ENCODE data around the gene SLC35F5. TPM values are rescaled to one million over a fixed set of nuclear protein-coding genes. Genes with fewer than 3 reads are reported as not detected.

Gene SLC35F5
- total RNA-seq, 1 experiment from 2014 or later: 14.3 TPM

GRCh38 chr2:113762377-113763118 lies 6.1 kb upstream of the SLC35F5 start:
- ChIA-PET CTCF (no interaction called here), POLR2A (no interaction called here), RAD21 (ENCODE audit: low non-redundant PET in 1 of 2, low total read pairs in 2 of 2, uncharacterized antibody in 2 of 2, unreplicated experiment in 2 of 2) (no interaction called here)
- DNase-seq (ENCODE audit: low read depth, low spot score) (no peak), ATAC-seq (no peak)
- H3K27me3 ChIP-seq (ENCODE audit: insufficient read depth, low read length): no peaks in the 10 kb centered on the region
- intact Hi-C loops (cut with micrococcal nuclease): no loop called here
- no TSS peak for BruUV-seq (replicated peaks)
- H3K79me2 ChIP-seq (ENCODE audit: insufficient read depth, low read length): no peaks in the 10 kb centered on the region
- H3K4me1 ChIP-seq (ENCODE audit: control insufficient read depth in 1 of 2, insufficient read depth in 2 of 2, low read length in 2 of 2): peaks cover 0 to under 1% of the 10 kb centered on the region in 2 experiments; a peak in 2 of 4 replicates
- no peak overlapping the region for H3K4me2 ChIP-seq (ENCODE audit: low read length)
- no peak for TF ChIP-seq CBX3 (IDR thresholded peaks at IDR 0.05; ENCODE audit: low read depth)
- TF ChIP-seq SRF (IDR thresholded peaks at IDR 0.05; ENCODE audit: low read depth): no peak
- TF ChIP-seq EZH2 (IDR thresholded peaks at IDR 0.05): no peak
- TF ChIP-seq JUND (IDR thresholded peaks at IDR 0.05): no peak
- no peaks in the 10 kb centered on the region for H4K20me1 ChIP-seq (ENCODE audit: insufficient read depth)
- no peak overlapping the region for H3K27ac ChIP-seq (ENCODE audit: low read depth, low read length)
- no peak overlapping the region for H2AFZ ChIP-seq (ENCODE audit: low read depth, low read length, poor library complexity, severe bottlenecking)
- H3K9ac ChIP-seq (ENCODE audit: low read length): no peak overlapping the region
- H3K9me3 ChIP-seq (ENCODE audit: control insufficient read depth in 1 of 2, insufficient read depth in 1 of 2, low read depth in 1 of 2, low read length in 2 of 2): no peaks in the 10 kb centered on the region
- no peaks in the 10 kb centered on the region for H3K9me2 ChIP-seq (ENCODE audit: insufficient read depth)
- no peaks in the 10 kb centered on the region for H3K36me3 ChIP-seq (ENCODE audit: control insufficient read depth in 1 of 2, insufficient read depth in 2 of 2, low read length in 2 of 2)
- no peak overlapping the region for H3K4me3 ChIP-seq (replicated peaks in 1 of 2; ENCODE audit: low read depth in 1 of 2, low read length in 2 of 2)

DNA sequence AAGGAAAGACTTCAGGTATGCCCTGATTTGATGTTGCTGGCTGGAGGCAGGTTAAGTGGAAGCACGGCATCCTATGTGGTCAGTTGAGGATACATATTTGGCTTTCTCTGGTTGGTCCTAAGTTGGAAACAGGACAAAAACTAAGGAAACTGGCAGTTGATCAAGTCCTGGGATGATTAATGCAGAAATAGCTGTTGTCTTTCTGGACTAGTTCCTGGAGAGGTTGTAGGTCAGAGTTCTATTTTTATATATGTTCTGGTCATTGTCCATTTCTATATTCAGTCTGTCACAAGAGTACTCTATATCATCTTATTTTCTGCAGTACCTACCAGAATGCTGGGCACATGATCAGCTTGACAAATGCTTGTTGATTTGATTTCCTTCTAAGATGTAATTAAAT lies 4.0 kb upstream of the SLC35F5 start:
- BruUV-seq (replicated peaks): no TSS peak
- ChIA-PET POLR2A (no interaction called here), CTCF (no interaction called here), RAD21 (ENCODE audit: low non-redundant PET in 1 of 2, low total read pairs in 2 of 2, uncharacterized antibody in 2 of 2, unreplicated experiment in 2 of 2) (no interaction called here)
- Histone ChIP-seq H3K9ac (ENCODE audit: low read length) (no peak overlapping the region), H3K27ac (ENCODE audit: low read depth, low read length) (no peak overlapping the region), H3K9me2 (ENCODE audit: insufficient read depth) (no peaks in the 10 kb centered on the region), H2AFZ (ENCODE audit: low read depth, low read length, poor library complexity, severe bottlenecking) (no peak overlapping the region), H3K79me2 (ENCODE audit: insufficient read depth, low read length) (peaks cover 11% of the 10 kb centered on the region), H4K20me1 (ENCODE audit: insufficient read depth) (no peaks in the 10 kb centered on the region), H3K9me3 (ENCODE audit: control insufficient read depth in 1 of 2, insufficient read depth in 1 of 2, low read depth in 1 of 2, low read length in 2 of 2) (no peaks in the 10 kb centered on the region), H3K36me3 (ENCODE audit: control insufficient read depth in 1 of 2, insufficient read depth in 2 of 2, low read length in 2 of 2) (no peaks in the 10 kb centered on the region), H3K4me2 (ENCODE audit: low read length) (no peak overlapping the region), H3K4me3 (replicated peaks in 1 of 2; ENCODE audit: low read depth in 1 of 2, low read length in 2 of 2) (no peak overlapping the region), H3K4me1 (ENCODE audit: control insufficient read depth in 1 of 2, insufficient read depth in 2 of 2, low read length in 2 of 2) (peaks cover 0 to 8% of the 10 kb centered on the region in 2 experiments; a peak in 2 of 4 replicates), H3K27me3 (ENCODE audit: insufficient read depth, low read length) (no peaks in the 10 kb centered on the region)
- no peak for DNase-seq (ENCODE audit: low read depth, low spot score)
- TF ChIP-seq CBX3 (IDR thresholded peaks at IDR 0.05; ENCODE audit: low read depth) (no peak), ZBTB33 (IDR thresholded peaks at IDR 0.05; ENCODE audit: extremely low read depth, insufficient replicate concordance, low read length) (no peak)
- no peak for ATAC-seq
- intact Hi-C loops (cut with micrococcal nuclease): no loop called here
